CD8-positive, alpha-beta memory T cell (primary cell): ENCODE data around the gene ATRN. TPM values are rescaled to one million over a fixed set of nuclear protein-coding genes. Genes with fewer than 3 reads are reported as not detected.

ENCODE experiments used
- CTCF ChIA-PET: fragments of 350-600 bp; sonication (Branson Sonifier 250); formaldehyde crosslinking; loops from one replicate; lab custom pipeline; 2021; ENCODE audit warnings: antibody characterized with exemption; lab: Charles Lee
- POLR2A ChIA-PET: fragments of 350-600 bp; sonication (Branson Sonifier 250); formaldehyde crosslinking; loops from one replicate; lab custom pipeline; 2021; ENCODE audit warnings: antibody characterized with exemption; lab: Charles Lee
- DNase-seq, 5 donors: peaks; one replicate each; pipeline versions ENCODE4 v3.0.0 to v3.0.0-alpha.2; 2020 to 2022; ENCODE audit warnings: mixed read lengths in 1 of 5
- H3K27ac ChIP-seq: one replicate; pipeline ENCODE4 v1.7.0; 2013; ENCODE audit warnings: low read depth, mild to moderate bottlenecking, low read length, moderate library complexity
- H3K27me3 ChIP-seq: 2 replicates; pipeline ENCODE4 v1.7.0; 2013; ENCODE audit warnings: low read length, mild to moderate bottlenecking; ENCODE audit not compliant: insufficient read depth, poor library complexity, severe bottlenecking
- H3K36me3 ChIP-seq: 2 replicates; pipeline ENCODE4 v1.7.0; 2013; ENCODE audit warnings: mild to moderate bottlenecking, low read length, moderate library complexity; ENCODE audit not compliant: insufficient read depth
- H3K4me1 ChIP-seq: 2 replicates; pipeline ENCODE4 v1.7.0; 2013; ENCODE audit warnings: mild to moderate bottlenecking, low read length, moderate library complexity; ENCODE audit not compliant: insufficient read depth
- H3K4me3 ChIP-seq: 2 replicates; pipeline ENCODE4 v1.7.0; 2013; ENCODE audit warnings: mild to moderate bottlenecking, low read length
- H3K9me3 ChIP-seq: 2 replicates; pipeline ENCODE4 v1.7.0; 2013; ENCODE audit warnings: mild to moderate bottlenecking, low read length
- H3K27ac Mint-ChIP-seq, 8 donors: one replicate each; pipeline ENCODE4 v1.8.0; 2020 to 2021; ENCODE audit warnings: mixed read lengths in 8 of 8, mild to moderate bottlenecking in 6 of 8, inconsistent platforms in 3 of 8, moderate library complexity in 3 of 8
- H3K27me3 Mint-ChIP-seq, 2 donors: one replicate each; pipeline ENCODE4 v1.8.0; 2020 to 2021; ENCODE audit warnings: mixed read lengths in 2 of 2, mild to moderate bottlenecking in 1 of 2, moderate library complexity in 1 of 2
- H3K36me3 Mint-ChIP-seq, 3 donors: one replicate each; pipeline ENCODE4 v1.8.0; 2020 to 2021; ENCODE audit warnings: mixed read lengths in 3 of 3, inconsistent platforms in 1 of 3, mild to moderate bottlenecking in 1 of 3
- H3K4me1 Mint-ChIP-seq, 3 donors: one replicate each; pipeline ENCODE4 v1.8.0; 2020 to 2021; ENCODE audit warnings: mixed read lengths in 3 of 3, inconsistent platforms in 1 of 3, mild to moderate bottlenecking in 1 of 3
- H3K4me3 Mint-ChIP-seq, 7 donors: one replicate each; pipeline ENCODE4 v1.8.0; 2020 to 2021; ENCODE audit warnings: mixed read lengths in 7 of 7, mild to moderate bottlenecking in 6 of 7, moderate library complexity in 4 of 7, inconsistent platforms in 2 of 7
- H3K9me3 Mint-ChIP-seq, 5 donors: one replicate each; pipeline ENCODE4 v1.8.0; 2020 to 2022; ENCODE audit warnings: mixed read lengths in 5 of 5, mild to moderate bottlenecking in 3 of 5, moderate library complexity in 2 of 5, inconsistent platforms in 1 of 5
- polyA plus RNA-seq: library from polyadenylated mRNA; unstranded; fragments of 300-500 nt; fragmentation: Illumina TruSeq; gene quantifications from one replicate; pipeline ENCODE4 v1.2.3, GENCODE V29; 2021
- total RNA-seq, 2 experiments: library from RNA; stranded (reverse); gene quantifications; one replicate each; pipeline ENCODE4 v1.2.3, GENCODE V29; 2021

The ATRN gene
- total and polyA plus RNA-seq, 3 experiments from 2014 or later, result 9.4 to 11.2 (median 10.8) TPM

GRCh38 chr20:3667434-3668037 lies 196.7 kb downstream of the ATRN start:
- ChIA-PET POLR2A (no interaction called here), CTCF (interaction anchor here (1.7 to 2.4 kb wide), 2 partner anchors 9 kb away, joined by 4 to 10 read pairs; no protein-coding TSS in a partner anchor)
- H3K36me3 ChIP-seq, result no peaks in the 10 kb centered on the region
- H3K4me3 ChIP-seq, result no peak overlapping the region
- no peak for DNase-seq
- peaks cover 16% of the 10 kb centered on the region for H3K4me1 ChIP-seq
- H3K27me3 ChIP-seq, result peaks cover 19% of the 10 kb centered on the region
- no peaks in the 10 kb centered on the region for H3K36me3 Mint-ChIP-seq
- H3K4me1 Mint-ChIP-seq, result peaks cover 31 to 41% (median 35%) of the 10 kb centered on the region in 3 donors
- H3K27me3 Mint-ChIP-seq, result peaks cover 46 to 49% of the 10 kb centered on the region in 2 donors
- no peaks in the 10 kb centered on the region for H3K9me3 Mint-ChIP-seq
- H3K9me3 ChIP-seq, result no peaks in the 10 kb centered on the region
- H3K27ac ChIP-seq, result no peak overlapping the region
- H3K4me3 Mint-ChIP-seq, result peak overlapping the region in 4 of 7 donors; percentile 46 to 87 (median 74)
- peak overlapping the region in 5 of 8 donors; percentile 7 to 86 (median 33) for H3K27ac Mint-ChIP-seq

GRCh38 chr20:3669710-3670367 lies 199.0 kb downstream of the ATRN start:
- no peak overlapping the region for H3K27ac ChIP-seq
- H3K4me3 Mint-ChIP-seq, result no peak overlapping the region
- ChIA-PET CTCF (interaction anchor here (0.7 kb wide), 1 partner anchor 1278 kb away, joined by 3 read pairs; no protein-coding TSS in a partner anchor), POLR2A (no interaction called here)
- H3K4me3 ChIP-seq, result no peak overlapping the region
- peaks cover 11% of the 10 kb centered on the region for H3K27me3 ChIP-seq
- peak overlapping the region in 1 of 8 donors; percentile 3 for H3K27ac Mint-ChIP-seq
- H3K9me3 Mint-ChIP-seq, result peaks cover 0 to 2% (median 0%) of the 10 kb centered on the region in 5 donors
- H3K27me3 Mint-ChIP-seq, result peaks cover 47 to 49% of the 10 kb centered on the region in 2 donors
- no peaks in the 10 kb centered on the region for H3K36me3 ChIP-seq
- H3K4me1 Mint-ChIP-seq, result peaks cover 25 to 48% (median 32%) of the 10 kb centered on the region in 3 donors
- no peak for DNase-seq
- no peaks in the 10 kb centered on the region for H3K9me3 ChIP-seq
- H3K4me1 ChIP-seq, result peaks cover 16% of the 10 kb centered on the region
- H3K36me3 Mint-ChIP-seq, result no peaks in the 10 kb centered on the region

GRCh38 chr20:3670511-3670910 lies 199.7 kb downstream of the ATRN start:
- Histone ChIP-seq H3K27ac (no peak overlapping the region), H3K4me3 (no peak overlapping the region), H3K27me3 (peaks cover 11% of the 10 kb centered on the region), H3K36me3 (no peaks in the 10 kb centered on the region), H3K9me3 (no peaks in the 10 kb centered on the region), H3K4me1 (peaks cover 9% of the 10 kb centered on the region)
- CTCF ChIA-PET, result no interaction called here
- Mint-ChIP-seq H3K9me3 (peaks cover 0 to 2% (median 0%) of the 10 kb centered on the region in 5 donors), H3K36me3 (no peaks in the 10 kb centered on the region), H3K4me1 (peaks cover 18 to 41% (median 27%) of the 10 kb centered on the region in 3 donors), H3K4me3 (peak overlapping the region in 1 of 7 donors; percentile 61), H3K27ac (peak overlapping the region in 1 of 8 donors; percentile 63), H3K27me3 (peaks cover 46 to 55% of the 10 kb centered on the region in 2 donors)
- POLR2A ChIA-PET, result no interaction called here
- no peak for DNase-seq

- CTCF ChIA-PET, result no interaction called here
- no peak overlapping the region for H3K27ac ChIP-seq
- POLR2A ChIA-PET, result no interaction called here
- H3K4me1 ChIP-seq, result peaks cover 6% of the 10 kb centered on the region
- H3K4me3 ChIP-seq, result no peak overlapping the region
- DNase-seq, result no peak
- Mint-ChIP-seq H3K36me3 (no peaks in the 10 kb centered on the region), H3K4me3 (no peak overlapping the region), H3K27me3 (peaks cover 46 to 59% of the 10 kb centered on the region in 2 donors), H3K27ac (no peak overlapping the region), H3K4me1 (peaks cover 14 to 37% (median 23%) of the 10 kb centered on the region in 3 donors), H3K9me3 (peaks cover 0 to 2% (median 0%) of the 10 kb centered on the region in 5 donors)
- H3K36me3 ChIP-seq, result no peaks in the 10 kb centered on the region
- peaks cover 11% of the 10 kb centered on the region for H3K27me3 ChIP-seq
- no peaks in the 10 kb centered on the region for H3K9me3 ChIP-seq
Measured at GRCh38 chr20:3670945-3671344, 200.1 kb downstream of the ATRN start.

GRCh38 chr20:3671986-3672546 lies 201.2 kb downstream of the ATRN start:
- H3K36me3 Mint-ChIP-seq, result no peaks in the 10 kb centered on the region
- peaks cover 54 to 66% of the 10 kb centered on the region in 2 donors for H3K27me3 Mint-ChIP-seq
- CTCF ChIA-PET, result interaction anchor here (0.8 to 1.3 kb wide), 2 partner anchors 183 to 413 kb away, joined by 3 to 4 read pairs; no protein-coding TSS in a partner anchor
- no peaks in the 10 kb centered on the region for H3K4me1 ChIP-seq
- POLR2A ChIA-PET, result no interaction called here
- peaks cover 0 to 2% (median 0%) of the 10 kb centered on the region in 5 donors for H3K9me3 Mint-ChIP-seq
- H3K4me1 Mint-ChIP-seq, result peaks cover 4 to 32% (median 19%) of the 10 kb centered on the region in 3 donors
- H3K9me3 ChIP-seq, result no peaks in the 10 kb centered on the region
- no peaks in the 10 kb centered on the region for H3K36me3 ChIP-seq
- peak overlapping the region in 1 of 7 donors; percentile 29 for H3K4me3 Mint-ChIP-seq
- peaks cover 11% of the 10 kb centered on the region for H3K27me3 ChIP-seq
- H3K27ac ChIP-seq, result no peak overlapping the region
- no peak for DNase-seq
- H3K4me3 ChIP-seq, result no peak overlapping the region
- H3K27ac Mint-ChIP-seq, result no peak overlapping the region

DNA sequence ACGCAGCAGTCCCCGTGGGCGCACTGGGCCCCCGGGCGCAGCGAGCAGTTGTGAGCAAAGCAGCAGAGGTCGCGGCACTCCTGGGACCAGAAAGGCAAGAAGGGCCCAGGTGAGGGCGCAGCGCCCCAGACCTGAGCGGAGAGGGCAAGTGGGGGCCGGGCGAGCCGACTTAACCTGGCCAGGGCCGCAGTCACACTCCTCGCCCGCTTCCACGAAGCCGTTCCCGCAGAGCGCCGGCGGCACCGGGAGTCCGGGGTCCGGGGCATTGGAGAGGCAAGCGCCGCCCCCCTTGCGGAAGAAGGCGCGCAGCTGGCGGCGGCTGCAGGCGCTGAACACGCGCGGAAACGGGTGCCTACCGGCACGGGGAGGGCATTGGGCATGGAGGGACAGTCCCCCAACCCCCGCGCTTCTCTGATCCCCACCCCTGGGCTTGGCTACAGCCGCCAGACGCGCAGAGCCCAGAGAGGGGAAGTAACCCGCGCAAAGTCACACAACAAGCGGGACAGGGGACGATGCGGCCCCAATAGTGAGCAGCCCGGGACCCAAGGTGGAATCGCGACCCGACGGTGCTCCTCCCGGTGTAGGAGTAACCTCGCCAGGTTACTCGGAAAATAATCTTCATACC lies 201.8 kb downstream of the ATRN start:
- ChIA-PET POLR2A (no interaction called here), CTCF (interaction anchor here (0.8 to 1.3 kb wide), 3 partner anchors 37 to 412 kb away, joined by 3 to 4 read pairs (median 3); no protein-coding TSS in a partner anchor)
- H3K4me3 Mint-ChIP-seq, result peak overlapping the region in 2 of 7 donors; percentile 37 to 55
- no peak for DNase-seq
- H3K36me3 ChIP-seq, result no peaks in the 10 kb centered on the region
- H3K27me3 ChIP-seq, result peaks cover 11% of the 10 kb centered on the region
- H3K27ac Mint-ChIP-seq, result no peak overlapping the region
- peaks cover 0 to 2% (median 0%) of the 10 kb centered on the region in 5 donors for H3K9me3 Mint-ChIP-seq
- peaks cover 0 to 27% (median 14%) of the 10 kb centered on the region in 3 donors for H3K4me1 Mint-ChIP-seq
- no peaks in the 10 kb centered on the region for H3K4me1 ChIP-seq
- no peak overlapping the region for H3K27ac ChIP-seq
- no peaks in the 10 kb centered on the region for H3K36me3 Mint-ChIP-seq
- no peak overlapping the region for H3K4me3 ChIP-seq
- H3K9me3 ChIP-seq, result no peaks in the 10 kb centered on the region
- H3K27me3 Mint-ChIP-seq, result peaks cover 54 to 67% of the 10 kb centered on the region in 2 donors

DNA sequence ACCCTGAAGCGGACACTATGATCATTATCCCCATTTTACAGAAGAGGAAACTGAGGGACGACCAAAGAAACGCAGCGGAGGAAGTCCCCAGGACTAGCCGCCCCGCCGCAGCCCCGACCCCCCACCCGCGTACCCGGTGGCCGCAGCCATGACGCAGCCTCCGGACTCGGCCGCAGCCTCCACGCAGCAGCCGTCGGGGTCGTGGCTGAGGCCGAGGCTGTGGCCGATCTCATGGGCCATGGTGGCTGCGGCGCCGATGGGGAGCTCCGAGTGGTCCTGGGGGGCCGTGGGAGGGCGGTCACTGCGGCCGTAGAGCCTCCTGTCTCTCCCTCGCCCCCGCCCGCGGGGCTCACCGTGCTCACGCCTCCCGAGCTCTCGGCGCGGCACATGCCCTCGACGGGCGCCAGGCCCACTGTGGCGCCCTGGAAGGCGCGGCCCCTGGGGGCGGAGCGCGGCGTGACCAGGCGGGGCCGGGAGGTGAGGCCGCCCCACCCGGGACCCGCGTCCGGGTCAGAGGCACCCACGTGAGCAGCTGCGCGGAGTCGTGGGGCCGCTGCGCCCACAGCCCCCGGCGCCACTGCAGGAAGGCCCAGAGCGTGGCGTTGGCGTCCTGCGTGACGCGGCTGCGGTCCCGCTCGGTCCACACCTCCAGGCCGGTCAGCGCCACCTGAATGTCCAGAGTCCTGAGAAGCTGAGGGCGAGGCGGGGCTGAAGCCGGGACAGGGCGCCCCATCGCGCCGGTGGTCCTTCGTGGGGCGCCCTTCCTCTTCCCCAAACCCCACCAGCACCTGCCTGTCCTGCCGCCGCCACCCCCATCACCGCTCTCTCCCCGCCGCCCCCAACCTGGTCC lies 202.6 kb downstream of the ATRN start:
- Histone ChIP-seq H3K27ac (no peak overlapping the region), H3K9me3 (no peaks in the 10 kb centered on the region), H3K4me1 (no peaks in the 10 kb centered on the region), H3K4me3 (no peak overlapping the region), H3K36me3 (no peaks in the 10 kb centered on the region), H3K27me3 (peaks cover 19% of the 10 kb centered on the region)
- Mint-ChIP-seq H3K36me3 (no peaks in the 10 kb centered on the region), H3K27me3 (peaks cover 50 to 62% of the 10 kb centered on the region in 2 donors), H3K27ac (no peak overlapping the region), H3K4me1 (peaks cover 0 to 24% (median 14%) of the 10 kb centered on the region in 3 donors), H3K4me3 (peak overlapping the region in 2 of 7 donors; percentile 37 to 55), H3K9me3 (peaks cover 0 to 2% (median 0%) of the 10 kb centered on the region in 5 donors)
- ChIA-PET POLR2A (no interaction called here), CTCF (interaction anchor here (1.0 to 1.3 kb wide), 2 partner anchors 36 to 411 kb away, joined by 3 to 4 read pairs; no protein-coding TSS in a partner anchor)
- DNase-seq, result no peak
